ENCODE results near the gene MOSPD3. TPM values are rescaled to one million over a fixed set of nuclear protein-coding genes. Genes with fewer than 3 reads are reported as not detected.
"Not testable (repeated sequence)": the region's sequence is repeated elsewhere in the genome, so short reads cannot be mapped to it uniquely, and the experiment has no call there.

MOSPD3 gene, protein sequence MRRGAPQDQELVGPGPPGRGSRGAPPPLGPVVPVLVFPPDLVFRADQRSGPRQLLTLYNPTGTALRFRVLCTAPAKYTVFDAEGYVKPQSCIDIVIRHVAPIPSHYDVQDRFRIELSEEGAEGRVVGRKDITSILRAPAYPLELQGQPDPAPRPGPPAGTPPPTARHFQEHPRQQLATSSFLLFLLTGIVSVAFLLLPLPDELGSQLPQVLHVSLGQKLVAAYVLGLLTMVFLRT
- 14.4 TPM for polyA plus RNA-seq

GRCh38 chr7:100611983-100612729 is at the start of gene MOSPD3:
Gene MOSPD3 (plus strand): TSS chr7:100612540. CDS start chr7:100612792, 252 bp downstream.
- H3K27ac Mint-ChIP-seq = peak within 1 kb of the TSS; percentile 90 to 100 (median 93)
- H3K36me3 Mint-ChIP-seq = peaks cover 2% of the 10 kb centered on the region

DNA sequence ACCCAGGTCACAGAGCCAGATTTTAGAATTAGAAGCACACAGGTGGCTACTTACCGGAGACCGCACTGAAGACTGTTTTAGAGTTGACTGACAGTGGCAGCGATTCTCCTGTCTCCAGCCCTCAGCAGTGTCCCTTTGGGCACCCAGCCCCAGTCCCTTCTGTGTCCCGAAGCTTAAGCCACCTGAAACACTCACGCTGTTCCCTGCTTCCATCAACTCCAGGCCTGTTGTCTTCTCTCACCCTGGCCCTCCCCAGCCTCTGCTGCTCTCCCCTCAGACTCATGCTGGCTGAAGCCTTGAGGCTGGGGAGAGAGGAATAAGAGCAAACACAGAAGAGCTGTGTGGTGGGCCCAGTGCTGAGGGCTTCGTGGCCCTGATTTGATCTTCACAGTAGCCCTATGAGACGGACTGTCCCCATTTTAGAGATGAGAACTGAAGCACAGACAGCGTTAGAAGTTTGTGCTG is 49.2 kb upstream of the MOSPD3 start:
- Mint-ChIP-seq H3K4me3 (no peak overlapping the region), H3K27me3 (no peaks in the 10 kb centered on the region), H3K9me3 (no peaks in the 10 kb centered on the region), H3K36me3 (no peaks in the 10 kb centered on the region), H3K4me1 (peaks cover 15 to 19% (median 16%) of the 10 kb centered on the region in 3 donors), H3K27ac (no peak overlapping the region)

More at GRCh38 chr7:100611983-100612729, at the start of gene MOSPD3:
- Mint-ChIP-seq H3K9me3 (no peaks in the 10 kb centered on the region), H3K4me3 (peak within 1 kb of the TSS; percentile 94 to 100 (median 98)), H3K27me3 (no peaks in the 10 kb centered on the region), H3K4me1 (peaks cover 6 to 13% (median 10%) of the 10 kb centered on the region in 3 donors)

GRCh38 chr7:100563809-100564400 is 48.4 kb upstream of the MOSPD3 start:
- Mint-ChIP-seq H3K27ac (peak overlapping the region in 2 of 3 donors; percentile 53 to 54), H3K9me3 (no peaks in the 10 kb centered on the region), H3K4me3 (peak overlapping the region in 1 of 4 donors; percentile 25), H3K36me3 (no peaks in the 10 kb centered on the region), H3K4me1 (peaks cover 16 to 23% (median 19%) of the 10 kb centered on the region in 3 donors), H3K27me3 (no peaks in the 10 kb centered on the region)

- Mint-ChIP-seq H3K27ac (peak overlapping the region in 2 of 3 donors; percentile 53 to 54), H3K4me1 (peaks cover 15 to 24% (median 23%) of the 10 kb centered on the region in 3 donors)
- H3K27me3 Mint-ChIP-seq, H3K4me3 Mint-ChIP-seq, H3K36me3 Mint-ChIP-seq, H3K9me3 Mint-ChIP-seq: not testable (repeated sequence)
Measured at GRCh38 chr7:100564405-100564804, 47.9 kb upstream of the MOSPD3 start.

DNA sequence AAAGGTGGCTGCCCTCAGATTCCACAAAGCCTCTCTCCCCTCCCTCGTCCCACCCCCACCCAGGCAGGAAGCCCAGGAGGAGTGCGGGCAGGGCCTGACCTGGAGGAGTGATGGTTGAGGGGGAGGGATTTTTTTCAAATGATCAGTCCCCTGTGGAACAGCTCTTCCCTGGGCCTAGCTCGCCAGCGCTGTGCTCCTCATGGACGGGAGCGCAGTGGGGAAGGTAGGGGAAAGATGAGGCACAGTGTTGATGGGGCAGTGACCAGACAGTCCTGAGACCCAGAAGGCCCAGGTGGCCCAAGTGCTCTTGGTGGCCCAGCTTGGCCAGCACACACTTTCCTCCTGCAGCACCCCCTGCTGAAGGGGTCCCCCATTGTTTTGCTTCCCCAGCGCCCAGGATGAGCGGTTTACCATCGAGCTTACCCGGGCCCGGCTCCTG is 47.2 kb upstream of the MOSPD3 start:
- Mint-ChIP-seq H3K4me3 (no peak overlapping the region), H3K27me3 (no peaks in the 10 kb centered on the region)

DNA sequence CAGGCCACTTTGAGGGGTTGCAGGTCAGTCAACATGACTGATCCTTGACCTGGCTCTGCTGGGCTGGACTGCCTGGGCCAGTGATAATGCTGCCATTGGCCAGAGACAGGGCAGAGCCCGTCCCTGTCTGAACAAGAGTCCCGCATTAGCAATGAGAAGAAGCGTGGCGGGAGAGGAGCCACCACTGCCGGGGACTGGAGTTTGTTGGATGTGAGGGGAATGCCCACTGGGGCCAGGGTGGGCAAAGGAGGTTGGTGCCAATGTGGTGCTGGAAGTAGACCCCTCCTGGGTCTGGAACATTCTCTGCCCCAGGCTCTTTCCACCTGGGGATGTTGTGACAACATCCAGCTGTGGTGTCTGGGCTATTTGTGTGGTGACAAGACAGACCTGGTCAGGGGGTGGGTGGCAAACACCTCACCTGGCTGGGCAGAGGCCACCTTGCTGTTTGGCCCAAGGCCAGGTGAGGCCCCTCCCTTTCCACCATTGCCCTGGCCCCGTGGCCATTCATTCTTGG is 46.3 kb upstream of the MOSPD3 start:
- Mint-ChIP-seq H3K27ac (peak overlapping the region in 2 of 3 donors; percentile 12 to 35), H3K27me3 (no peaks in the 10 kb centered on the region), H3K4me3 (no peak overlapping the region), H3K9me3 (no peaks in the 10 kb centered on the region), H3K36me3 (no peaks in the 10 kb centered on the region), H3K4me1 (peaks cover 10 to 25% (median 22%) of the 10 kb centered on the region in 3 donors)

More for the DNA sequence above, 47.2 kb upstream of the MOSPD3 start:
- H3K9me3 Mint-ChIP-seq = no peaks in the 10 kb centered on the region
- H3K36me3 Mint-ChIP-seq = no peaks in the 10 kb centered on the region
- H3K4me1 Mint-ChIP-seq = peaks cover 10 to 25% (median 22%) of the 10 kb centered on the region in 3 donors
- no peak overlapping the region for H3K27ac Mint-ChIP-seq

GRCh38 chr7:100567031-100567730 is 45.2 kb upstream of the MOSPD3 start:
- Mint-ChIP-seq H3K4me1 (peaks cover 15 to 30% (median 29%) of the 10 kb centered on the region in 3 donors), H3K9me3 (no peaks in the 10 kb centered on the region), H3K36me3 (no peaks in the 10 kb centered on the region), H3K27ac (peak overlapping the region in 2 of 3 donors; percentile 12 to 35), H3K4me3 (peak overlapping the region in 3 of 4 donors; percentile 19 to 83 (median 39)), H3K27me3 (no peaks in the 10 kb centered on the region)

GRCh38 chr7:100567751-100568175 is 44.6 kb upstream of the MOSPD3 start:
- no peaks in the 10 kb centered on the region for H3K36me3 Mint-ChIP-seq
- no peaks in the 10 kb centered on the region for H3K9me3 Mint-ChIP-seq
- no peaks in the 10 kb centered on the region for H3K27me3 Mint-ChIP-seq
- peaks cover 15 to 30% (median 29%) of the 10 kb centered on the region in 3 donors for H3K4me1 Mint-ChIP-seq
- peak overlapping the region in 1 of 3 donors; percentile 16 for H3K27ac Mint-ChIP-seq
- peak overlapping the region in 3 of 4 donors; percentile 19 to 83 (median 43) for H3K4me3 Mint-ChIP-seq

DNA sequence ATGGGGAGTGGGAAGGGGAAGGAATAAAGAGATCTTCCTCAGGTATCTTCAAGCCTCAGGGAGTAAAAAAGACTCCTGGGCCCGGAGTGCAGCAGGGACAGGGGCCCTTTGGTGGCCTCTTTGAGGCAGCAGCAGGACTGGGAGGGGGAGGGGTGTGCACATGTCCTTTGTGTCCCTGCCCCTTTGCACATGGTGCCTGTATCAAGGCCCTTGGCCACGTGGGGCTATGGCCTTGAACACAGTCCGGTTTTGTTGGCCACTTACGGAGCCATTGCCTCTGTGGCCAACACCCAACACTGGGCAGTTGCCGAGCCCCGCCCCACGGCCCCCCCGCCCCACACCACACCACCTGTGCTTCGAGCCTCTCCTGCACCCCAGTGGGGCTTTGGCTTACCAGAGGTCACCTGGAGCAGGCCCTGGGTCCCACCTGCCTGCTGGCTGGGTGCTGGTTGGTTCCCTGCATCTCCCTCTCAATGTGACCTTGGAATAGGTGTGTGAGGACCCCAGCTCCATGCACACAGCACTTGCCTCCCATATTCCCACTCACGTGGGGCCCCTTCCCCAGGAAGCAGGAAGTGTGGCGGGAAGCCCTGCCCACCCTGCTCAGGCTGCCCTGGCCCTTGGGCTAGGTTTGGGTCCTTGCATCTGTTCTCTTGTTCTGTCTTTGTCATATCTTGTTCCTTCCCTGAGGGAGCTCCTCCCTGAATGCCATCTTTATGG is 44.0 kb upstream of the MOSPD3 start:
- Mint-ChIP-seq H3K4me1 (peaks cover 15 to 30% (median 29%) of the 10 kb centered on the region in 3 donors), H3K4me3 (peak overlapping the region in 3 of 4 donors; percentile 19 to 83 (median 67)), H3K36me3 (no peaks in the 10 kb centered on the region), H3K9me3 (no peaks in the 10 kb centered on the region), H3K27me3 (no peaks in the 10 kb centered on the region), H3K27ac (peak overlapping the region in 2 of 3 donors; percentile 33 to 47)

- Mint-ChIP-seq H3K4me1 (peaks cover 10 to 30% (median 25%) of the 10 kb centered on the region in 3 donors), H3K9me3 (no peaks in the 10 kb centered on the region), H3K36me3 (no peaks in the 10 kb centered on the region), H3K27me3 (no peaks in the 10 kb centered on the region), H3K4me3 (peak overlapping the region in 3 of 4 donors; percentile 38 to 82 (median 71)), H3K27ac (peak overlapping the region; percentile 47 to 78 (median 66))
Measured at GRCh38 chr7:100568896-100569844, 43.2 kb upstream of the MOSPD3 start.

GRCh38 chr7:100570954-100571828 is 41.1 kb upstream of the MOSPD3 start:
- Mint-ChIP-seq H3K36me3 (peaks cover 4% of the 10 kb centered on the region), H3K4me1 (peaks cover 10 to 30% (median 25%) of the 10 kb centered on the region in 3 donors), H3K27me3 (no peaks in the 10 kb centered on the region), H3K9me3 (no peaks in the 10 kb centered on the region), H3K4me3 (peak overlapping the region in 1 of 4 donors; percentile 60), H3K27ac (peak overlapping the region in 1 of 3 donors; percentile 85)

- Mint-ChIP-seq H3K4me1 (peaks cover 10 to 30% (median 22%) of the 10 kb centered on the region in 3 donors), H3K27ac (peak overlapping the region; percentile 67 to 85 (median 71)), H3K27me3 (no peaks in the 10 kb centered on the region), H3K4me3 (peak overlapping the region in 3 of 4 donors; percentile 23 to 60 (median 34)), H3K36me3 (peaks cover 4% of the 10 kb centered on the region), H3K9me3 (no peaks in the 10 kb centered on the region)
Measured at GRCh38 chr7:100571829-100572116, 40.6 kb upstream of the MOSPD3 start.

All from IgD-negative memory B cell (primary cell).